CD4-positive, alpha-beta T cell treated with Interleukin-21 for 1 hour (primary cell): ENCODE data around the gene TEPSIN.

Source experiments
- DNase-seq: peaks from one replicate; pipeline ENCODE4 v3.0.0-alpha.2; 2020

TEPSIN gene

GRCh38 chr17:81238815-81239713 is at the start of gene TEPSIN, which contains the start of gene NDUFAF8:
Gene TEPSIN, minus strand, starts transcription at chr17:81239055. Its CDS starts 22 bp downstream, at chr17:81239033.
Gene NDUFAF8, plus strand, starts transcription at chr17:81239318. Its CDS starts 46 bp downstream, at chr17:81239364.
- peak; percentile 98 for DNase-seq

GRCh38 chr17:81287741-81288430 is 49.0 kb upstream of the TEPSIN start:
- DNase-seq, result no peak

GRCh38 chr17:81287152-81287551 is 48.3 kb upstream of the TEPSIN start:
- no peak for DNase-seq

GRCh38 chr17:81286491-81287145 is 47.8 kb upstream of the TEPSIN start:
- no peak for DNase-seq

- no peak for DNase-seq
Measured at GRCh38 chr17:81285894-81286293, 47.0 kb upstream of the TEPSIN start.

GRCh38 chr17:81285179-81285878 is 46.5 kb upstream of the TEPSIN start:
- DNase-seq, result peak; percentile 57

GRCh38 chr17:81282876-81283275 is 44.0 kb upstream of the TEPSIN start:
- DNase-seq, result no peak

- DNase-seq, result no peak
Measured at GRCh38 chr17:81282141-81282540, 43.3 kb upstream of the TEPSIN start.

GRCh38 chr17:81280571-81280970 is 41.7 kb upstream of the TEPSIN start:
- DNase-seq, result no peak

- no peak for DNase-seq
Measured at GRCh38 chr17:81279278-81280275, 40.7 kb upstream of the TEPSIN start.

- no peak for DNase-seq
Measured at GRCh38 chr17:81278831-81279230, 40.0 kb upstream of the TEPSIN start.

- no peak for DNase-seq
Measured at GRCh38 chr17:81277946-81278693, 39.3 kb upstream of the TEPSIN start.

GRCh38 chr17:81277421-81277820 is 38.6 kb upstream of the TEPSIN start:
- no peak for DNase-seq

- no peak for DNase-seq
Measured at GRCh38 chr17:81276781-81277180, 37.9 kb upstream of the TEPSIN start.

- DNase-seq, result no peak
Measured at GRCh38 chr17:81274471-81274855, 35.6 kb upstream of the TEPSIN start.

- no peak for DNase-seq
Measured at GRCh38 chr17:81273698-81274470, 35.0 kb upstream of the TEPSIN start.

GRCh38 chr17:81272616-81273015 is 33.8 kb upstream of the TEPSIN start:
- no peak for DNase-seq

- DNase-seq, result no peak
Measured at GRCh38 chr17:81271226-81271625, 32.4 kb upstream of the TEPSIN start.

GRCh38 chr17:81270279-81270678 is 31.4 kb upstream of the TEPSIN start:
- no peak for DNase-seq
